NCI-H146 (cell line): ENCODE results near the gene STEAP3.

Experiments used
- DNase-seq: peaks from one replicate; lab custom pipeline; 2025; lab: John Stamatoyannopoulos, UW

STEAP3 gene

DNA sequence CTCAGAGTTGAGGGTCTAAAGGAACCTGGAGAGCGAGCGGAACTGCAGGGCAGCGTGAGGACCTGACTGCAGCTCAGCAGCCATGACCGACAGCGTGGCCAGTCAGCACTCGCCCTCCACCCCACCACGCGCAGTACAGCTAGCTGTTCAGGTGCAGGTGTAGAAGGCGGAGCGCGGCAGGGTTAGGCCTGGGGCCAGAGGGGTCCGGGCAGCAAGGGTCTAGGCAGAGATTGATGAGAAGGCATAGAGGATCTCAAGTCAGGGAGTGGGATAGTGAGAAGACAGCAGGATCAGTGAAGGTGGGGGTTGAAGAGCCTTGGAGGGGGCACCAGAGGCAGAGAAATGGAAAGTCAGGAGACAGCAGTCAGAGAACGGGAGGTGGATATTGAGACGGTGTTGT lies 71.0 kb downstream of the STEAP3 start:
- no peak for DNase-seq

DNA sequence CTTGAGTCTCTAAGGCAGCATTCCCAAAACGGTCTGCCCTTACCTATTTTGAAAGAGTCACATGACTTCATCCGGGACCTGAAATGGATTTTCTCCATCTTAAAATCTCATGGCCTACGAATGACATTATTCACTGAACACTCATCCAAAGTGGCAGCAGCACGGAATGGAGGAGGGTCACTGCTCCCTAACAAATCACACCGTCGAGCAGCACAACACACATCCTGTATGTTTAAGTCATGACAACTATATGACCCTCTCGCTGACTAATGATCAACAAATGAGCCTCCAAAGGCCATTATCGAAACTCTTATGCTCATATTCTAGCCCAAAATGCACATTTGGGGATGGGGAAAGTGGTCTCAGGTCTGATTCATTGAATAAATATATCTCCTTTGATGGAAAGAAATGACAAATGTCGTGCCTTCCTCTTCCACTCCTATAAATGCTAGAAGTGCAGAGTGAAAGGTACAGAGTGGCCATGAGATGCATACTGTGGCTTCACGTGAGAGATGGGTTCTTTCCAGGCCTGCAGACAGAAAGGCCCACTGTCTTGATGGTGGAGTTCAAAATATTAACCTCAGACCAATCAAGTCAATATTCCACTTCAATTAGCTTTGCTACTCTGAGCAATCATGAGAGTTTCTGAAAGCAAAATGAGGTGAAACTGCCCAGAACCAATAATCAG lies 72.2 kb downstream of the STEAP3 start:
- DNase-seq: no peak

DNA sequence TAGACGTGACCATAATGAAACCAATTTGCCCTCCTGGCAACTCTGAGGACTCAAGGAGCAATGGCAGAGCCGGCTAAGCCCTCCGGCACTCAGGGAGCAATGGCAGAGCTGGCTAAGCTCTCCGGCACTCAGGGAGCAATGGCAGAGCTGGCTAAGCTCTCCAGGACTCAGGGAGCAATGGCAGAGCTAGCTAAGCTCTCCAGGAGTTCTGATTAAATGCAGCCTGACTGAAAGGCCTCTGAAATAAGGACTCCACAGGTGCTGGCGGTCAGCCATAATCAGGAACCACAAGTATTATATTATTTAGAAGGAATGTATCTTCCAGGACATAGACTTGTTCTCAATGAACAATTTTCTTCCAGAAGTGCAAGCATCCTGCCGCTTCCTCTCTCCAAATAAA lies 77.8 kb downstream of the STEAP3 start:
- DNase-seq: peak; percentile 78

DNA sequence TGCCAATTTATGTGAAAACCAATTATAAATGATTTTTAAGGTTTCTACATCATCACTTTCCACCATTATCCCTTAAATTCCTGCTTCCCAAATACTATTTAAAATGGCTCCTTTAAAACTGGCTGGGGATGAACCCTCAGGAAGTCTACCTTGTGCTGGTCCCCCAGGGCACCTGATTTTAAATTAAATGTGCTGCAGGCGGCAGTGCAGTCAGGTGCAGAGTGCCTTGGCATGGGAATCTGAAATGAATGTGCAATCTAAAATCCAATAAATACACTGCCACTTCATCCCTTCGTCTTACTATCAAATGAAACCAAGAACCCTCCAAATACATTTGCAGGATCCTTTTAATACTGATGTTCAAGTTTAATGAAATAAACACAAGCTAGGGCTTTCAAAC lies 81.2 kb downstream of the STEAP3 start:
- DNase-seq: peak; percentile 16

DNA sequence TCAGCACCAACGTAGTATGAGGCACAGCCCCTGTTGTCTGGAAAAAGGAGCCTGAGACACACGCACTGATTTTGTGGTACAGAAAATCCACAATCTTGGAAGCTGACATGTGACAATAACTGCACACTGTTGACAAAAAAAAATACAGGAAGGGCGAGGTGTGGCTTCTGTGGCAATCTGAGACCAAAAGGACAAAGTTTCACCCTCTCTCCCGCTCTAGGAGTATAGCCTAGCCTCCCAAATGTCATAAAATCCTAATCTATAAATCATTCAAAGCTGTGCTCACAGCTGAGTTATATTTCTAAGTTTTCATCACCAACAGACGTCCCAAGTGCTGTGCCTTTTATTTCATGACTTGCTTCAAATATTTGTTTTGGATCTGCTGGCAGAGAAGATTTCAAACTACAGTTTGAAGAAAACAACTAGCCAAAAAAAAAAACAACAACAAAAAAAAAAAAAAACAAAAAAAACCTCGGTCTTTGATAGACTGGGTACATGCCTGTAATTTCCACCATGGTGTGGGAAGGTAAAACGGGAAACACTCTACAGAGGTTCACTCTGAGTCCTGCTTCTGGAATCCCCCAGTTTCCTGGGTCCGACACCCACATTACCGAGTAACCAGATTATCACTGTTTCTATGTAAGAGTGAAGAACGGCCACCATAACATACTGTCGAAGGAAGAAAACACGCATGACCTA lies 82.0 kb downstream of the STEAP3 start:
- DNase-seq: no peak

DNA sequence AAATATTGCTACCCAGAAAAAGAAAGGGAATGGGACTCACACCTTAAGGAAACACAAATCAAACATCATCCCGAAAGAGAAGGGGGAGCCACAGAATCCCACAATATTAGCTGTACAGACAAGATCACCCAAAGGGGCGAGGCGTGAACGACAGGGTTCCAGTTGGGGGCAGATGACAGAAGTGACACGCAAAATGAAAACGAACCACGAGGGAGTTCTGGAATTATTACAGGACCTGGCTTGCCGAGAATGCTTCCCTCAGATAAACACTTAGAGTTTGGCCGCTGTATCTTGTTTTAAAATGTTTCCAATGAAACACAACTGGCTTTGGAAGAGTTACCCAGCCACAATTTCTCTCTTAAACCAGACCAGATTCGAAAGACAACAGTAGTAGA lies 82.6 kb downstream of the STEAP3 start:
- DNase-seq: no peak

DNA sequence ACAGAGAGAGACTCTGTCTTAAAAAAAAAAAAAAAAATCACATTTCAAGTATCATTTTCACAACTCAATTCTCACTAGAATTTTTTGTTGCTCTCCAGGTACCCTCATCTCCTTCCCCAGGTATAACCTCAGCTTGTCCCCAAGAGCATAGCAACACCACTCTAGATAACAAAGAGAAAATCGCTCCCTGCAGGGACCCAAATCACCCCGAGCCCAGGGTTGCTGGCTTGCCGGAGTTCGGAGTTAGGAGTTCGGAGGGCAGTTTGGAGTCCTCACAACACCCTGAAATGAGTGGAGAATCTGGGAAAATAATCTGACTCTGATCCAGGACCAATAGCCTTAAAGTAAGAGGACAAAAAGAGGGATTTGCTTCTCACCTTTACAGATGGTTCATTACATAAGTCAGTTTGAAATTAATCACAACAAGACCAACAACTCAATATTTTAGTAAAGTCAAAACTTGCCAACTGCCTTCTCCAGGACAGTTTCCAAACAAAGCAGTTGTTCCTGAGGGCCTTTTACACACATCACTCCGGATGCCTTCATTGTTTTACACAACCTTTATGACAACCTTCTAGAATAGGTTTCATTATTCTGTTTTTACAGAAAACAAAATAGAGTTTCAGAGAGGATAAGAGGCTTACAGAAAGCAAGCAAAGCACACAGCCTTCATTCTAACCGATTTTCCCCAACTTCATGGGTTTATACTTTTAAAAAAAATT lies 83.9 kb downstream of the STEAP3 start:
- DNase-seq: no peak

DNA sequence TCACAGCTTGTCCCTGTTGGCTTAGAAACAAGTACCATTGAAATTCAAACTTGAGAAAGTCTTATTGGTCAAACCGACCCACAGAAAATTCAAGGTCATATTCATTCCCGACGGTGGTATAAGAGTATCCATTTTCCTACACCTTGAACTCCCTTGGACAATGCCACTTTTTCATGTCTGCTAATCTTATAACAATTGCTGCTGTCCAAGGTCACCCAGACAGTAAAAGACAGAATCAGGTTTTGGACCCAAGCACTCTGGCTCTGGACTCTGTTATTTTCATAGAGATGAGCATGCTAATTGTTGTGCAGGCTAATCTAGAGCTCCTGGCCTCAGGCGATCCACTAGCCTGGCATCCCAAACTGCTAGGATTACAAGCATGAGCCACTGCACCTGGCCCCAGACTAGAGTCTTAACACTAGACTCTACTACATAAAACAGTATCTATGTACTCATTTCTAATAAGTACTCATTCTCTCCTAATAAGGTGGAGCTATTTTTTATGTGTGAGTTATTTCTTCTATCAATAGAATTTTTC lies 85.2 kb downstream of the STEAP3 start:
- DNase-seq: peak; percentile 18

DNA sequence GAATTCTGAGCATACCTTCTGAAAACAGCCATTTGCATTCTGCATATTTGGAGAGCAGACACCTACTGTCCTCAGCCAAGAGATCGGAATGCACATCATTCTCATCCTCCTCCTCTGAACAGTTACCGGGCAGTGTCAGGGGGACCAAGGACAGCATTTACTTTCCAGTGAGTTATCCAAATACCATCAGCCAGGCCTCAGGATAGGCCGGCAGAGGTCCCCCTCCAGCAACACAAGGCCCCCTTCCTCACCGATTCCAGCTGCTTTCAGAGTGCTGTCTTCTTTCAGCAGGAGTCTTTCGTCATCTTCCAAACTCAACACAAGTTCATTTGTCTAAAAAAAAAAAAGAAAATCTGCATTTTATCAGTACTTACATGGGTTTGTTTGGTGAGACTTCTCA lies 87.7 kb downstream of the STEAP3 start:
- no peak for DNase-seq

DNA sequence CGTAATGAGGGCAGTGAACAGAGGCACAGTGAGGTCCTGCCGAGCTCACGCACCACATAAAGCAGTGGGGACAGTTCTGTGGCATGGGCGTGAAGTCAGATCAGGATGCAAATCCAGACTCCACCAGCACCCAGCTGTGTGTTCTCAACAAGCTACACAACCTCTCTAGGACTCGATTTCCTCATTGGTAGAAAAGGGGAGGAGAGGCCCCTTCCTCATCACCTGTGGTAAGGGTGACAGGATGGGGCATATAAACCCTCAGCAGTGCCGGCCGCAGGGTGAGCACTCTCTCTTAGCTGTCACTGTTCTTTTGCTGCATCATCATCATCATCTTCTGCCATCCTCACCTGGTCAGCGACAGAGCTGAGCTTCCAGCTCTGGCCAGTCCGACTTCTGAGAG lies 88.2 kb downstream of the STEAP3 start:
- no peak for DNase-seq
